Left ventricle myocardium inferior (tissue), 1 donor: Measurements from ENCODE around the gene WDR74. TPM values are rescaled to one million over a fixed set of nuclear protein-coding genes. Genes with fewer than 3 reads are reported as not detected.
A peak's percentile ranks its signal among the peaks of the same experiment; 100 is the strongest.

Experiments used
- DNase-seq: peaks from one replicate; pipeline ENCODE4 v3.0.0-alpha.2; 2020
- H3K27ac ChIP-seq: fragments of 200-600 bp; replicated peaks from 2 replicates; pipeline ENCODE4 v1.8.0; 2021
- H3K27me3 ChIP-seq: fragments of 200-600 bp; 2 replicates; pipeline ENCODE4 v1.8.0; 2021; ENCODE audit warnings: low read depth
- H3K36me3 ChIP-seq: fragments of 200-600 bp; 2 replicates; pipeline ENCODE4 v1.8.0; 2021
- H3K4me1 ChIP-seq: fragments of 200-600 bp; 2 replicates; pipeline ENCODE4 v1.8.0; 2021
- H3K4me3 ChIP-seq: fragments of 200-600 bp; 2 replicates; pipeline ENCODE4 v1.8.0; 2021; ENCODE audit warnings: mild to moderate bottlenecking, moderate library complexity
- H3K9me3 ChIP-seq: fragments of 200-600 bp; replicated peaks from 2 replicates; pipeline ENCODE4 v1.8.0; 2021
- intact Hi-C: fragments of 100-400 bp; cut with micrococcal nuclease; formaldehyde crosslinking; loops from one replicate; pipeline ENCODE4 v1.11.0; 2022
- total RNA-seq: library from RNA; stranded (reverse); fragmentation: NEBNext Ultra II Directional; extraction: Animal tissue kit (Norgen Biotek cat#: 25700); gene quantifications from one replicate; pipeline ENCODE4 v1.2.1, GENCODE V29; 2021
- TF ChIP-seq, protein P1 (sequence below): fragments of 200-600 bp; IDR thresholded peaks from 2 replicates; pipeline ENCODE4 v1.8.0; 2021; ENCODE audit warnings: antibody characterized with exemption, mild to moderate bottlenecking, borderline replicate concordance
- donor health status: DM: no; HTN: yes; CAD: no; lungs with severe emphysema.

The WDR74 gene
- total RNA-seq, 1 donor from 2014 or later = 24.3 TPM

DNA sequence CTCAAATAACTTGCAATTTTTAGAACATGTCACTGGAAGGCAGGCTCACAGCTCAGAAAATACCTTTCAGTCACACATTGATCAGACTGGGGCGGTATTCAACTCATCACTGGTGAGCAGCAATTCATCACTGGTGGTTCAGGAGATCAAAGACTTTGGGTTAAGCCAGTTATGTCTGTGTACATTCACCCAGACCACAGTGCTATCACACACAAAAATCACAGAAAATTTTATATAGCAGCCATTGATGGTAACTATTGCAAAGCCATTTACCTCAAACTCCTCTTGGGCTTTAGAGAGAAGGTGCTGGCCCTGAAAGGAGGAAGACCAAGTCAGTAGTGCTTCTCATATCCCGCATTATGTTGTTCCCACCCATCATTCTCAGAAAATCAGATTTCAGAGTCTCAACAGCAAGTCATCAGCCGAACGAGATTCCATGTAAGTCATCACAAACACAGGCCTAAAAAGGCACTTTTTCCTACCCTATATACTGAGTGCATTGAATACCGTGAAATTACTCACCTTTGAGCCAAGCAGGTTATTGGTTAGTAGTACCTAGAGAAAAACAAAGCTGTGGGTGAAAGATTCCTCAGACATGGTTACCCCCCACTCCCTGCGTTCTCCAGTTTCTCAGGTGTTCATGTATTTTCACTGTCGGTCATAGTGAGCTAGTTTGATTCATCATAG lies 14.0 kb upstream of the WDR74 start:
- TF ChIP-seq, protein P1, sequence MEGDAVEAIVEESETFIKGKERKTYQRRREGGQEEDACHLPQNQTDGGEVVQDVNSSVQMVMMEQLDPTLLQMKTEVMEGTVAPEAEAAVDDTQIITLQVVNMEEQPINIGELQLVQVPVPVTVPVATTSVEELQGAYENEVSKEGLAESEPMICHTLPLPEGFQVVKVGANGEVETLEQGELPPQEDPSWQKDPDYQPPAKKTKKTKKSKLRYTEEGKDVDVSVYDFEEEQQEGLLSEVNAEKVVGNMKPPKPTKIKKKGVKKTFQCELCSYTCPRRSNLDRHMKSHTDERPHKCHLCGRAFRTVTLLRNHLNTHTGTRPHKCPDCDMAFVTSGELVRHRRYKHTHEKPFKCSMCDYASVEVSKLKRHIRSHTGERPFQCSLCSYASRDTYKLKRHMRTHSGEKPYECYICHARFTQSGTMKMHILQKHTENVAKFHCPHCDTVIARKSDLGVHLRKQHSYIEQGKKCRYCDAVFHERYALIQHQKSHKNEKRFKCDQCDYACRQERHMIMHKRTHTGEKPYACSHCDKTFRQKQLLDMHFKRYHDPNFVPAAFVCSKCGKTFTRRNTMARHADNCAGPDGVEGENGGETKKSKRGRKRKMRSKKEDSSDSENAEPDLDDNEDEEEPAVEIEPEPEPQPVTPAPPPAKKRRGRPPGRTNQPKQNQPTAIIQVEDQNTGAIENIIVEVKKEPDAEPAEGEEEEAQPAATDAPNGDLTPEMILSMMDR = no peak
- Histone ChIP-seq H3K4me1 (peaks cover 44% of the 10 kb centered on the region), H3K36me3 (peaks cover 33% of the 10 kb centered on the region), H3K27me3 (no peaks in the 10 kb centered on the region), H3K27ac (peak overlapping the region; percentile 88), H3K4me3 (peak overlapping the region; percentile 94), H3K9me3 (no peaks in the 10 kb centered on the region)
- intact Hi-C loops = no loop called here
- no peak for DNase-seq

DNA sequence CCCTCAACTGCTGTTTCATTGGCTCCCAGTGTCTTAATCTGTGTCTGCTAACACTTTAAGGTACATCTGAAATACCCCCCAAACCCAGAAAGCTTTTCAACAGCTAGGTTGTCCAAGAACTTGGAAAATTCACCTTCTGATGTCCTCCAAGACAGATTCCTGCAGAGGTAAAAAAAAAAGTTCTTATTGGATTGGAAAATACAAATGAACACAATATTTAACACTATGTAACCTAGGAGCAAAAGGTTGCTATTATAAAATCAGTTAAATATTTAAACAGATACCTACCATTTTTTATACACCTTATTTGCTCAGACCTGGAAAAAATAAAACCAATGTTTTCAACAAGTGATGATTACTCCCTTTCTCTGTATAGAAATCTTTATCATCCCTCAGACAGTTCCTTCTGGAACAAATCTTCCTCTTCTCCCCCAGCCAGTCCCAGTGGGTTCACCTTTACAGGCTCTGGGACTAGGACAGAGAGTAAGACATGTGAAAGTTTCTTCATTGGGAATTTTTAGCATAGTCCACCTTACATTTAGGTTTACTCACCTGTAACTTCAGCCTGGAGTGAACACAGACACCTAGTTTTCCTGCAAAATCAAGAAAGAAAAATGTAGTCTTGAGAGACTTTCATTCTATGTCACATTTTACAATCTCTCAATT lies 13.3 kb upstream of the WDR74 start:
- Histone ChIP-seq H3K36me3 (peaks cover 33% of the 10 kb centered on the region), H3K9me3 (no peaks in the 10 kb centered on the region), H3K27me3 (no peaks in the 10 kb centered on the region), H3K4me1 (peaks cover 44% of the 10 kb centered on the region), H3K27ac (no peak overlapping the region), H3K4me3 (no peak overlapping the region)
- DNase-seq = no peak
- intact Hi-C loops = no loop called here
- TF ChIP-seq, protein P1 = no peak

DNA sequence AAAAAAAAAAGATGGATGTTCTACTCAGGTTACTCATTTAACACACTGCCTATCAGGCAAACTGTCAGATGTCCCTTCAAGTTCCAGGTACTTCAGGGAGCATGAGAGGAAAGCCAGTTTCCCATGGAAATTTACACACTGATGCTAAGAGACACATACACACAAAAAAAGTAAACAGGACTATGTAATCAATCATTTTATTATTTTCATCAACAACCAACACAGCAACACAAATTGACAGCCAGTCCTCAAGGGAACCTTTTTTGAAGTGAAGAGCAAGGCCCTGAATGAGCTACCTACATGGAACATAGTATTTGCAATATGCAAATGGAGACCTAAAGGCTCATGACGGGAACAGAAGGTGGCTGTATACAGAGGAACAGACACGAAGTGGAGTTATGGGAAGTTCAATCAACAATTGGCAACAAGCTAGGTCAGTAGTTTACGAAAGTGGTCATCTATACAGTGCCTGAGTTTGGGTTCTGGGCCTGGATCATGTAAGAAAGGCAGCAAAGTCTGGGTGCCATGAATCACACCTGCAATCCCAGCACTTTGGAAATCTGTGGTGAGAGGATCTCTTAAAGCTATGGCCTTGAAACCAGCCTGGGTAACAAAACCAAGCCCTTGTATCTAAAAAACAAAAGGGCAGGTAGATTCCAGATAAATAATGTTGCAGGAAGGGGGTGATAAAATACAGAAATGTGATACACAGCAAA lies 12.6 kb upstream of the WDR74 start:
- Histone ChIP-seq H3K4me3 (no peak overlapping the region), H3K9me3 (no peaks in the 10 kb centered on the region), H3K36me3 (peaks cover 33% of the 10 kb centered on the region), H3K27me3 (no peaks in the 10 kb centered on the region), H3K27ac (peak overlapping the region; percentile 13), H3K4me1 (peaks cover 44% of the 10 kb centered on the region)
- TF ChIP-seq, protein P1 = no peak
- intact Hi-C loops = no loop called here
- no peak for DNase-seq

DNA sequence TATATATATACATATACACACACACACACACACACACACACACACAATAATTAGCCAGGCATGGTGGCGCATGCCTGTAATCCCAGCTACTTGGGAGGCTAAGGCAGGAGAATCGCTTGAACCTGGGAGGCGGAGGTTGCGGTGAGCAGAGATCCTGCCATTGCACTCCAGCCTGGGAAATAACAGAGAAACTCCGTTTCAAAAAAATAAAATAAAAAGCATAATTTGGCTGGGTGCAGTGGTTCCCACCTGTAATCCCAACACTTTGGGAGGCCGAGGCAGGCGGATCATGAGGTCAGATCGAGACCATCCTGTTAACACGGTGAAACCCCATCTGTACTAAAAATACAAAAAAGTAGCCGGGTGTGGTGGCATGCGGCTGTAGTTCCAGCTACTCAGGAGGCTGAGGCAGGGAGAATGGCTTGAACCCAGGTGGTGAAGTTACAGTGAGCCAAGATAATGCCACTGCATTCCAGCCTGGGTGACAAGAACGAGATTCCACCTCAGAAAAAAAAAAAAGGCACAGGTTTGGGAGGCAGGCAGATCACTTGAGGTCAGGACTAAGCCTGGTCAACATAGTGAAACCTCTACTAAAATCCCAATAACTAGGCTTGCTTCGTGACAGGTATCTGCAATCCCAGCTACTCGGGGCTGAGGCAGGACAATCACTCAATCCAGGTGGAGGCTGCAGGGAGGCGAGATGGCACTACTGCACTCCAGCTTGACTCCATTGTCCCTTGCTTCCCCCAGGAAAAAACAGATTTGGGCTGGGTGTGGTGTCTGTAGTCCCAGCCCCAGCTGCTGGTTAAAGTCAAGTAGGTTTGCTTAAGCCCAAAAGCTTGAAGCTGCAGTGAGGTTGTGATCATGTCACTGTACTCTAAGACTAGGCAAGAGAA lies 11.8 kb upstream of the WDR74 start:
- Histone ChIP-seq H3K27me3 (no peaks in the 10 kb centered on the region), H3K9me3 (no peaks in the 10 kb centered on the region), H3K4me1 (peaks cover 38% of the 10 kb centered on the region), H3K4me3 (no peak overlapping the region), H3K27ac (peak overlapping the region; percentile 13), H3K36me3 (peaks cover 33% of the 10 kb centered on the region)
- no peak for DNase-seq
- intact Hi-C loops = no loop called here
- TF ChIP-seq, protein P1 = no peak

DNA sequence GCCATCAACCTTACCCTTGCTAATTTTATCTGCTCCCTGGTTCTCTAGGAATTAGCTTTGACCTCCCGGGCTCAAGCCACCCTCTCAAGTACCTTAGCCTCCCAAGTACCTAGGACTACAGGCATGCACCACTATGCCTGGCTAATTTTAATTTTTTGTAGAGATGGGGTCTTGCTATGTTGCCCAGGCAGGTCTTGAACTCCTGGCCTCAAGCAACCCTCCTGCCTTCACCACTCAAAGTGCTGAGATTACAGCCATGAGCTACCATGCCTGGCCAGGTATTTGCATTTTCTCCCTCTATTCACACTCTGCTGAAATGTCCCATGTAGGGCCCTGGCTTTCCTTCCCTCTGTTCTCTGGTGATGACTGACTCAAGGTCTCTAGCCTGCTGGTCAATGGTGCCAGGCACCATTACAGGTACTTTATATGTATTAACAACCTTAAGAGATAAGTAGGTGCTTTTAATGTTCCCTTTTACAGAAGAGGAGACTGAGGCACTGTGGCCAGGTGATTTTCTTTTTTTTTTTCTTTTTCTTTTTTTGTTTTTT lies 8.5 kb upstream of the WDR74 start:
- no peak overlapping the region for H3K27ac ChIP-seq
- intact Hi-C loops = no loop called here
- no peaks in the 10 kb centered on the region for H3K27me3 ChIP-seq
- H3K36me3 ChIP-seq = peaks cover 17% of the 10 kb centered on the region
- H3K4me1 ChIP-seq = peaks cover 10% of the 10 kb centered on the region
- no peak for DNase-seq
- H3K9me3 ChIP-seq = no peaks in the 10 kb centered on the region
- TF ChIP-seq, protein P1 = no peak
- no peak overlapping the region for H3K4me3 ChIP-seq
